AG09319 (cell line): ENCODE data around the gene NHEJ1.

ENCODE experiments used
- DNase-seq: peaks from one replicate; pipeline ENCODE4 v3.0.0-alpha.2; 2010; ENCODE audit warnings: low read depth; ENCODE audit errors: extremely low read depth
- CTCF ChIP-seq: IDR thresholded peaks from 2 replicates; pipeline ENCODE4 v1.5.1; 2011; ENCODE audit warnings: low read depth, mild to moderate bottlenecking, inconsistent platforms, low read length, moderate library complexity

The NHEJ1 gene

GRCh38 chr2:219081096-219081495 is 79.5 kb downstream of the NHEJ1 start:
- no peak for TF ChIP-seq CTCF

GRCh38 chr2:219079417-219079816 is 81.2 kb downstream of the NHEJ1 start:
- no peak for DNase-seq
- TF ChIP-seq CTCF = no peak

More at GRCh38 chr2:219081096-219081495, 79.5 kb downstream of the NHEJ1 start:
- no peak for DNase-seq

- TF ChIP-seq CTCF = no peak
- DNase-seq = no peak
Observed at GRCh38 chr2:219078951-219079350, 81.7 kb downstream of the NHEJ1 start.

- no peak; the same call in 1 of the 2 replicates for TF ChIP-seq CTCF
- DNase-seq = no peak
Observed at GRCh38 chr2:219078126-219078525, 82.5 kb downstream of the NHEJ1 start.

- DNase-seq = no peak
- no peak for TF ChIP-seq CTCF
Observed at GRCh38 chr2:219076253-219076652, 84.4 kb downstream of the NHEJ1 start.

GRCh38 chr2:219073413-219074129 is 87.0 kb downstream of the NHEJ1 start:
- peak; percentile 32 for DNase-seq
- peak; percentile 57 for TF ChIP-seq CTCF

- DNase-seq = no peak
- no peak for TF ChIP-seq CTCF
Observed at GRCh38 chr2:219072741-219073250, 87.8 kb downstream of the NHEJ1 start.
